ENCODE results near the gene PCBD1.

GRCh38 chr10:70885481-70885880 is 2.9 kb downstream of the PCBD1 start:
- no peak for TF ChIP-seq RAD21 (IDR thresholded peaks at IDR 0.05; ENCODE audit: low read depth)
- no peak for TF ChIP-seq USF1 (IDR thresholded peaks at IDR 0.05)
- TF ChIP-seq TAF1 (IDR thresholded peaks at IDR 0.05; ENCODE audit: low read depth) = no peak
- TF ChIP-seq MAX (IDR thresholded peaks at IDR 0.05) = no peak
- no peak for TF ChIP-seq REST (IDR thresholded peaks at IDR 0.05; ENCODE audit: low read depth)
- no peak for TF ChIP-seq CEBPB (IDR thresholded peaks at IDR 0.05)
- TF ChIP-seq EP300 (IDR thresholded peaks at IDR 0.05; ENCODE audit: borderline replicate concordance) = no peak
- TF ChIP-seq YY1 (IDR thresholded peaks at IDR 0.05; ENCODE audit: low read depth) = no peak
